T-cell (primary cell): ENCODE data around the gene CCT7. TPM values are rescaled to one million over a fixed set of nuclear protein-coding genes. Genes with fewer than 3 reads are reported as not detected.
"Not testable (repeated sequence)": the region's sequence is repeated elsewhere in the genome, so short reads cannot be mapped to it uniquely, and the experiment has no call there.

ENCODE experiments used
- ATAC-seq, 4 experiments: fragments of 200-7000 bp in 3 of 4; fragments of 150-1000 bp in 1 of 4; cut with Tn5 transposase; replicated peaks in 1 of 4; 1 replicate in 3 of 4; 2 replicates in 1 of 4; pipeline ENCODE4 v1.10.0; 2021; ENCODE audit warnings: moderate library complexity in 3 of 4, mild to moderate bottlenecking in 2 of 4, moderate number of reproducible peaks in 1 of 4
- CTCF ChIA-PET, 2 donors: fragments of 300-600 bp; sonication (Branson Sonifier 250); formaldehyde crosslinking; loops; one replicate each; lab custom pipeline; 2022; ENCODE audit warnings: antibody characterized with exemption in 2 of 2; lab: Charles Lee
- POLR2A ChIA-PET, 2 donors: fragments of 300-600 bp; sonication (Branson Sonifier 250); formaldehyde crosslinking; loops; one replicate each; lab custom pipeline; 2022; ENCODE audit warnings: antibody characterized with exemption in 2 of 2; lab: Charles Lee
- DNase-seq, 35 experiments: peaks; one replicate each; pipeline versions ENCODE4 v3.0.0 to v3.0.0-alpha.2; 2013 to 2023
- H3K27ac ChIP-seq: one replicate; pipeline ENCODE4 v1.5.1; 2013; ENCODE audit warnings: low read length
- H3K27me3 ChIP-seq, 2 experiments: replicated peaks in 1 of 2; 1 replicate in 1 of 2; 2 replicates in 1 of 2; pipeline versions ENCODE4 v1.6.1 to v1.7.0; 2013; ENCODE audit warnings: low read length in 1 of 2, mixed read lengths in 1 of 2; ENCODE audit not compliant: control insufficient read depth in 2 of 2, insufficient read depth in 2 of 2; ENCODE audit errors: extremely low read depth in 1 of 2
- H3K36me3 ChIP-seq, 2 donors: 1 replicate in 1 of 2; 2 replicates in 1 of 2; pipeline versions ENCODE4 v1.6.1 to v1.7.0; 2013; ENCODE audit warnings: low read length in 1 of 2; ENCODE audit not compliant: control insufficient read depth in 2 of 2, insufficient read depth in 1 of 2; ENCODE audit errors: extremely low read depth in 1 of 2
- H3K4me1 ChIP-seq, 2 experiments: 1 replicate in 1 of 2; 2 replicates in 1 of 2; pipeline versions ENCODE4 v1.6.1 to v1.7.0; 2013; ENCODE audit warnings: low read length in 2 of 2, mixed read lengths in 1 of 2; ENCODE audit not compliant: insufficient read depth in 2 of 2, control insufficient read depth in 1 of 2; ENCODE audit errors: extremely low read depth in 1 of 2
- H3K4me3 ChIP-seq, 2 donors: 1 replicate in 1 of 2; 2 replicates in 1 of 2; pipeline versions ENCODE4 v1.5.1 to v1.7.0; 2013; ENCODE audit warnings: mild to moderate bottlenecking in 2 of 2, low read length in 1 of 2, moderate library complexity in 1 of 2; ENCODE audit not compliant: control insufficient read depth in 1 of 2; ENCODE audit errors: extremely low read depth in 1 of 2
- H3K9me3 ChIP-seq: 2 replicates; pipeline ENCODE4 v1.7.0; 2013
- H3K27ac Mint-ChIP-seq, 2 donors: one replicate each; pipeline ENCODE4 v1.8.0; 2020 to 2021; ENCODE audit warnings: mild to moderate bottlenecking in 2 of 2, mixed read lengths in 2 of 2
- H3K27me3 Mint-ChIP-seq, 2 donors: one replicate each; pipeline ENCODE4 v1.8.0; 2021 to 2022; ENCODE audit warnings: mixed read lengths in 2 of 2
- H3K36me3 Mint-ChIP-seq: one replicate; pipeline ENCODE4 v1.8.0; 2021; ENCODE audit warnings: mixed read lengths
- H3K4me1 Mint-ChIP-seq, 3 donors: one replicate each; pipeline ENCODE4 v1.8.0; 2020 to 2022; ENCODE audit warnings: mixed read lengths in 3 of 3, mild to moderate bottlenecking in 1 of 3
- H3K4me3 Mint-ChIP-seq, 3 donors: one replicate each; pipeline ENCODE4 v1.8.0; 2020 to 2022; ENCODE audit warnings: mild to moderate bottlenecking in 3 of 3, mixed read lengths in 3 of 3, moderate library complexity in 3 of 3
- H3K9me3 Mint-ChIP-seq, 3 donors: one replicate each; pipeline ENCODE4 v1.8.0; 2020 to 2022; ENCODE audit warnings: mixed read lengths in 3 of 3
- WGBS: methylation state at CpG from one replicate; pipeline ENCODE4 v1.1.5; 2013; ENCODE audit warnings: missing lambda C conversion rate; ENCODE audit not compliant: insufficient coverage; 5-methylcytosine and 5-hydroxymethylcytosine counted together
- total RNA-seq, 35 experiments: library from RNA in 6 of 35; stranded (reverse) in 6 of 35; fragments of 120-200 nt in 1 of 35; gene quantifications; one replicate each; pipeline versions ENCODE4 v1.2.1 to v1.2.4 and lab custom pipeline; 2013 to 2026

Gene CCT7
- total RNA-seq, 5 donors from 2014 or later (not counting 1 experiment from before 2014, with no cell fraction given): 120 to 210 (median 193) TPM

GRCh38 chr2:73262691-73263429 is 28.8 kb downstream of the CCT7 start:
- H3K9me3 Mint-ChIP-seq, H3K4me3 Mint-ChIP-seq, H3K27ac ChIP-seq, H3K27ac Mint-ChIP-seq, H3K4me3 ChIP-seq, H3K4me1 ChIP-seq, DNase-seq, H3K27me3 ChIP-seq, H3K27me3 Mint-ChIP-seq, POLR2A ChIA-PET, ATAC-seq, H3K9me3 ChIP-seq: not testable (repeated sequence)
- H3K36me3 ChIP-seq: peaks cover 14 to 23% of the 10 kb centered on the region in 2 donors
- WGBS: 96% methylated on average over 12 of the region's 18 CpGs
- Mint-ChIP-seq H3K36me3 (peaks cover 12% of the 10 kb centered on the region), H3K4me1 (peaks cover 11 to 15% (median 13%) of the 10 kb centered on the region in 3 donors)
- CTCF ChIA-PET: interaction anchor here (0.6 to 0.7 kb wide), 3 partner anchors 27 to 193 kb away, joined by 3 to 4 read pairs (median 3); no protein-coding TSS in a partner anchor

DNA sequence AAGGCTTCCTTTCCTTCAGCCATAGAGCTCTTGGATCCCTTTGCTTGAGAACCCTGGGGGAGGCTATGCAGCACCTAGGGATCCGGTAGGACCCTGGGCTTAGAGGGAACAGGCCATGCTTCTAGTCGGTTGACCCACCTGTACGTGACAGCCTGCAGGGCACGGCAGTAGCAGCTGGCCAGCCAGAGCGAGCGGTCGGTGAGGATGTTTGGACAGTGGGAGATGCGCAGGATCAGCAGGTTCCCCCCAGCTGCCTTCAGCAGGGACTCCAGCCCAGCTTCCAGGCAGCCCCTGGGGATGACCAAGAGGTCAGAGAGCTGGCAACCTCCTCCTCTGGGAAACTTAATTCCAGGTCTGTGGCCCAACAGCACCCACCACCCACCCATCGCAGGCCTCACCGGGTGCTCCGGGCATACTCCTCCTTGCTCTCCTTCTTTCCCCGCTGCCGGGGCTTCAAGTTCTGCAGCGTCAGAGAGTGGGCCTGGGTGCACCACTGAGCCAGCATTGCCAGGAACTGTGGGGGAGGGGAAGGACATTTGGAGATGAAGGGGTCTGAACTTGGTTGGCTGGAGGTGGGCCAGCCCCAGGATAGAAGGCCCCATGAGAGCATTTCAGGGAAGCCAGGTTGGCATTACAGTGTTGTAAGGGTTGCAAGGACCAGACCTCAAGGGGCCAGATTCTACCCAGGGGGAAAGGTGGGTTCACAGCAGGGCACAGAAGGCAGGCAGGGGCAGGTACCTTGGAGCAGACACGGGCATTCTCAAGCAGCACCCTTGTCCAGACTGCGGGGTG is 29.6 kb downstream of the CCT7 start:
- CTCF ChIA-PET: interaction anchor here (0.6 kb wide), 2 partner anchors 26 to 194 kb away, joined by 3 read pairs; no protein-coding TSS in a partner anchor
- peaks cover 16 to 21% (median 18%) of the 10 kb centered on the region in 3 donors for H3K4me1 Mint-ChIP-seq

DNA sequence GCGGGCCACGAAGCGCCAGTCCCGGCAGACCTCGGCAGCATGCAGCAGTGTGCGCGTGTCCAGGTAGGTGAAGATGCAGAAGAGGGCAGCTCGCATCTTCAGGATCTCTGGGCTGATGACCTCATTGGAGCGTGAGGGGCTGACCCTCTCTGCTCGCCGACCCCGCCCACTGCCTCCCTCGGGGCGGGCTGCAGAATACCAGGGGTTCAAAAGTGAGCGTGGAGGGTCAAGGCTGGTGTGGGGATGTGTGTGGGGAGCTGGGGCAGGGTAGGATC is 30.2 kb downstream of the CCT7 start:
- H3K9me3 ChIP-seq: no peaks in the 10 kb centered on the region
- H3K36me3 ChIP-seq: peaks cover 12 to 16% of the 10 kb centered on the region in 2 donors
- H3K4me3 ChIP-seq: no peak overlapping the region
- no peaks in the 10 kb centered on the region for H3K9me3 Mint-ChIP-seq
- no peaks in the 10 kb centered on the region for H3K27me3 Mint-ChIP-seq
- H3K4me3 Mint-ChIP-seq: no peak overlapping the region
- DNase-seq (no peak), ATAC-seq (no peak)
- no peak overlapping the region for H3K27ac Mint-ChIP-seq
- peaks cover 13 to 22% (median 18%) of the 10 kb centered on the region in 3 donors for H3K4me1 Mint-ChIP-seq
- H3K36me3 Mint-ChIP-seq: peaks cover 12% of the 10 kb centered on the region
- peaks cover 3 to 7% of the 10 kb centered on the region in 2 experiments for H3K4me1 ChIP-seq
- POLR2A ChIA-PET: no interaction called here
- WGBS: 95% methylated on average over 12 of the region's 15 CpGs
- CTCF ChIA-PET: no interaction called here
- H3K27ac ChIP-seq: no peak overlapping the region
- no peaks in the 10 kb centered on the region for H3K27me3 ChIP-seq

More for the DNA sequence above, 29.6 kb downstream of the CCT7 start:
- WGBS: 96% methylated on average over 8 of the region's 16 CpGs
- Histone ChIP-seq H3K27me3 (no peaks in the 10 kb centered on the region), H3K9me3 (no peaks in the 10 kb centered on the region), H3K4me3 (no peak overlapping the region), H3K27ac (no peak overlapping the region), H3K36me3 (peaks cover 14 to 20% of the 10 kb centered on the region in 2 donors), H3K4me1 (peaks cover 3 to 5% of the 10 kb centered on the region in 2 experiments)
- H3K9me3 Mint-ChIP-seq: no peaks in the 10 kb centered on the region
- DNase-seq: no peak
- H3K4me3 Mint-ChIP-seq: no peak overlapping the region
- H3K36me3 Mint-ChIP-seq: peaks cover 12% of the 10 kb centered on the region
- POLR2A ChIA-PET: no interaction called here
- ATAC-seq: no peak
- no peaks in the 10 kb centered on the region for H3K27me3 Mint-ChIP-seq
- no peak overlapping the region for H3K27ac Mint-ChIP-seq

GRCh38 chr2:73264783-73265182 is 30.7 kb downstream of the CCT7 start:
- DNase-seq (no peak), ATAC-seq (no peak)
- Histone ChIP-seq H3K36me3 (peaks cover 10 to 15% of the 10 kb centered on the region in 2 donors), H3K27ac (no peak overlapping the region), H3K4me3 (no peak overlapping the region), H3K4me1 (peaks cover 3 to 9% of the 10 kb centered on the region in 2 experiments), H3K9me3 (no peaks in the 10 kb centered on the region), H3K27me3 (no peaks in the 10 kb centered on the region)
- H3K27ac Mint-ChIP-seq: no peak overlapping the region
- no peaks in the 10 kb centered on the region for H3K27me3 Mint-ChIP-seq
- H3K4me3 Mint-ChIP-seq: no peak overlapping the region
- ChIA-PET CTCF (interaction anchor here in 1 of 2 donors (0.5 kb wide), 1 partner anchor 397 kb away, joined by 3 read pairs; no protein-coding TSS in a partner anchor), POLR2A (no interaction called here)
- no peaks in the 10 kb centered on the region for H3K9me3 Mint-ChIP-seq
- peaks cover 8% of the 10 kb centered on the region for H3K36me3 Mint-ChIP-seq
- H3K4me1 Mint-ChIP-seq: peaks cover 15 to 24% (median 20%) of the 10 kb centered on the region in 3 donors
- 94% methylated on average over 3 of the region's 4 CpGs for WGBS

GRCh38 chr2:73265298-73266060 is 31.4 kb downstream of the CCT7 start:
- no peaks in the 10 kb centered on the region for H3K9me3 ChIP-seq
- no peak overlapping the region for H3K4me3 Mint-ChIP-seq
- no peak for ATAC-seq
- peaks cover 10 to 11% of the 10 kb centered on the region in 2 donors for H3K36me3 ChIP-seq
- H3K4me1 ChIP-seq: peaks cover 3 to 13% of the 10 kb centered on the region in 2 experiments
- H3K4me1 Mint-ChIP-seq: peaks cover 19 to 29% (median 25%) of the 10 kb centered on the region in 3 donors
- no peaks in the 10 kb centered on the region for H3K27me3 ChIP-seq
- peaks cover 7% of the 10 kb centered on the region for H3K36me3 Mint-ChIP-seq
- no peak overlapping the region for H3K27ac Mint-ChIP-seq
- no peaks in the 10 kb centered on the region for H3K9me3 Mint-ChIP-seq
- ChIA-PET POLR2A (no interaction called here), CTCF (interaction anchor here in 1 of 2 donors (0.5 kb wide), 1 partner anchor 398 kb away, joined by 3 read pairs; no protein-coding TSS in a partner anchor)
- no peaks in the 10 kb centered on the region for H3K27me3 Mint-ChIP-seq
- no peak overlapping the region for H3K4me3 ChIP-seq
- no peak overlapping the region for H3K27ac ChIP-seq
- no peak for DNase-seq
- 95% methylated on average over 26 of the region's 28 CpGs for WGBS
